ENCODE results near the gene AMH. TPM values are rescaled to one million over a fixed set of nuclear protein-coding genes. Genes with fewer than 3 reads are reported as not detected.

Gene AMH
- total and polyA plus RNA-seq, 2 of the 4 experiments (the other 2 are of a cell fraction) = 0.86 TPM; not detected in 1

DNA sequence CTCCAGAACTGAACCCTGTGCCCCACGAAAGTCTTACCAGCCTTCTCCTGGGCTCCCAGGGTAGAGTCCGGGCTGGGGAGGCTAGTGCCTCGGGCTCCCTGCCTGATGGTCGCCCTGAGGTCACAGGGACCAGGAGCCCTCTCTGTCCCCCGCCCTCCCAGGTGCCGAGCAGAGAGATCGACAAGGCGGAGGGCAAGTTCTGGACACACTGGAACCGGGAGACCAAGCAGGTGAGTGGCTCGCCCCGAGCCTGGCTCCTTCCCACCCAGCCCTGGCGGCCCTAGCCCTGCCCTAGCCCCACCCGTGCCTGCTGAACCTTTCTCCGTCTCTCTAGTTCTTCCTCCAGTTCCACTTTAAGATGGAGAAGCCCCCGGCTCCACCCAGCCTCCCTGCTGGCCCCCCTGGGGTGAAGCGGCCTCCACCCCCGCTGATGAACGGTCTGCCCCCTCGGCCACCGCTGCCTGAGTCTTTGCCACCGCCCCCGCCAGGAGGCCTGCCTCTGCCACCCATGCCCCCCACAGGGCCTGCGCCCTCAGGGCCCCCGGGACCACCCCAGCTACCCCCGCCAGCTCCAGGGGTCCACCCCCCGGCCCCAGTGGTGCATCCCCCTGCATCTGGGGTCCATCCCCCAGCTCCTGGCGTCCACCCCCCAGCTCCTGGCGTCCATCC lies 1.6 kb upstream of the AMH start:
- in situ Hi-C loops (cut with MboI; ENCODE audit: low sequenced_read_pairs) = no loop called here
- intact Hi-C loops (cut with micrococcal nuclease) = no loop called here
- Histone ChIP-seq H4K8ac (ENCODE audit: low read depth in 2 of 2, low read length in 2 of 2) (no peak overlapping the region), H2BK120ac (ENCODE audit: low read depth, low read length) (no peak overlapping the region), H2BK15ac (ENCODE audit: low read depth, low read length) (no peak overlapping the region), H3K9ac (ENCODE audit: low read depth, low read length) (no peak overlapping the region), H3K27me3 (ENCODE audit: control insufficient read depth, insufficient read depth, low read length) (peaks cover 21% of the 10 kb centered on the region), H3K4ac (ENCODE audit: low read depth, low read length) (no peak overlapping the region), H2AK9ac (replicated peaks; ENCODE audit: low read depth, low read length, poor library complexity) (peak overlapping the region; percentile 24), H3K9me1 (ENCODE audit: insufficient read depth, low read length) (no peaks in the 10 kb centered on the region), H2AFZ (replicated peaks; ENCODE audit: low read length, poor library complexity) (no peak overlapping the region), H3K18ac (ENCODE audit: low read depth, low read length) (no peak overlapping the region), H4K20me1 (ENCODE audit: insufficient read depth, low read length) (peaks cover 63% of the 10 kb centered on the region), H2BK5ac (ENCODE audit: low read depth, low read length, poor library complexity, severe bottlenecking) (no peak overlapping the region), H3K4me2 (ENCODE audit: low read depth, low read length) (no peak overlapping the region), H3K27ac (ENCODE audit: insufficient read depth, low read length) (no peak overlapping the region), H2AK5ac (ENCODE audit: low read depth, low read length) (no peak overlapping the region), H3K79me1 (ENCODE audit: low read depth in 1 of 2, low read length in 2 of 2) (peaks cover 4 to 27% of the 10 kb centered on the region in 2 experiments; a peak in 2 of 4 replicates), H3K36me3 (ENCODE audit: control insufficient read depth, insufficient read depth, low read length) (peaks cover 57% of the 10 kb centered on the region), H2BK20ac (ENCODE audit: low read depth, low read length) (no peak overlapping the region), H4K91ac (ENCODE audit: insufficient read depth, low read depth, low read length) (no peak overlapping the region), H3K4me1 (ENCODE audit: control insufficient read depth, insufficient read depth, low read length) (no peaks in the 10 kb centered on the region), H3K14ac (replicated peaks; ENCODE audit: low read depth, low read length) (no peak overlapping the region), H3K4me3 (ENCODE audit: insufficient read depth, low read depth, low read length) (no peak overlapping the region), H4K5ac (ENCODE audit: low read depth, low read length) (no peak overlapping the region), H3K56ac (ENCODE audit: extremely low read depth, insufficient read depth, low read length) (no peak overlapping the region), H3K23ac (ENCODE audit: low read depth, low read length) (no peak overlapping the region), H3K9me3 (ENCODE audit: control insufficient read depth, insufficient read depth, low read length) (no peaks in the 10 kb centered on the region)
- DNase-seq (no peak), ATAC-seq (ENCODE audit: low read depth) (no peak)
- ChIA-PET POLR2A (ENCODE audit: unreplicated experiment) (no interaction called here), CTCF (no interaction called here)
- 93% methylated on average over 7 of the region's 28 CpGs; no CpG with 5 or more reads in 1 of the 2 experiments for WGBS, 2 experiments (ENCODE audit: extremely low coverage in 2 of 2, insufficient read length in 1 of 2)
- dilution Hi-C loops (cut with HindIII; ENCODE audit: low sequenced_read_pairs, unreplicated experiment) = no loop called here
- no TSS peak for BruUV-seq (replicated peaks)
- TF ChIP-seq RAD21 (IDR thresholded peaks at IDR 0.05; ENCODE audit: low read length) = no peak
- TF ChIP-seq MXI1 (IDR thresholded peaks at IDR 0.05; ENCODE audit: borderline replicate concordance, low read depth, low read length) = no peak
- TF ChIP-seq SMC3 (IDR thresholded peaks at IDR 0.05; ENCODE audit: low read depth, low read length) = no peak
- TF ChIP-seq NFE2L2 (IDR thresholded peaks at IDR 0.05; ENCODE audit: low read depth, low read length) = no peak
- TF ChIP-seq, protein P1, sequence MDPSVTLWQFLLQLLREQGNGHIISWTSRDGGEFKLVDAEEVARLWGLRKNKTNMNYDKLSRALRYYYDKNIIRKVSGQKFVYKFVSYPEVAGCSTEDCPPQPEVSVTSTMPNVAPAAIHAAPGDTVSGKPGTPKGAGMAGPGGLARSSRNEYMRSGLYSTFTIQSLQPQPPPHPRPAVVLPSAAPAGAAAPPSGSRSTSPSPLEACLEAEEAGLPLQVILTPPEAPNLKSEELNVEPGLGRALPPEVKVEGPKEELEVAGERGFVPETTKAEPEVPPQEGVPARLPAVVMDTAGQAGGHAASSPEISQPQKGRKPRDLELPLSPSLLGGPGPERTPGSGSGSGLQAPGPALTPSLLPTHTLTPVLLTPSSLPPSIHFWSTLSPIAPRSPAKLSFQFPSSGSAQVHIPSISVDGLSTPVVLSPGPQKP (IDR thresholded peaks at IDR 0.05; ENCODE audit: borderline replicate concordance, low read depth, low read length) = no peak
- no peak for TF ChIP-seq MAFK (IDR thresholded peaks at IDR 0.05; ENCODE audit: low read depth, low read length)
- no peak for TF ChIP-seq RFX5 (IDR thresholded peaks at IDR 0.05; ENCODE audit: low read depth, low read length)
- TF ChIP-seq, protein P2, sequence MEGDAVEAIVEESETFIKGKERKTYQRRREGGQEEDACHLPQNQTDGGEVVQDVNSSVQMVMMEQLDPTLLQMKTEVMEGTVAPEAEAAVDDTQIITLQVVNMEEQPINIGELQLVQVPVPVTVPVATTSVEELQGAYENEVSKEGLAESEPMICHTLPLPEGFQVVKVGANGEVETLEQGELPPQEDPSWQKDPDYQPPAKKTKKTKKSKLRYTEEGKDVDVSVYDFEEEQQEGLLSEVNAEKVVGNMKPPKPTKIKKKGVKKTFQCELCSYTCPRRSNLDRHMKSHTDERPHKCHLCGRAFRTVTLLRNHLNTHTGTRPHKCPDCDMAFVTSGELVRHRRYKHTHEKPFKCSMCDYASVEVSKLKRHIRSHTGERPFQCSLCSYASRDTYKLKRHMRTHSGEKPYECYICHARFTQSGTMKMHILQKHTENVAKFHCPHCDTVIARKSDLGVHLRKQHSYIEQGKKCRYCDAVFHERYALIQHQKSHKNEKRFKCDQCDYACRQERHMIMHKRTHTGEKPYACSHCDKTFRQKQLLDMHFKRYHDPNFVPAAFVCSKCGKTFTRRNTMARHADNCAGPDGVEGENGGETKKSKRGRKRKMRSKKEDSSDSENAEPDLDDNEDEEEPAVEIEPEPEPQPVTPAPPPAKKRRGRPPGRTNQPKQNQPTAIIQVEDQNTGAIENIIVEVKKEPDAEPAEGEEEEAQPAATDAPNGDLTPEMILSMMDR (conservative IDR thresholded peaks at IDR 0.05; ENCODE audit: low read depth, low read length) = no peak
- no peak for TF ChIP-seq CEBPB (IDR thresholded peaks at IDR 0.05; ENCODE audit: low read depth, low read length)
- TF ChIP-seq CHD1 (IDR thresholded peaks at IDR 0.05; ENCODE audit: low read depth, low read length) = no peak

Measured in IMR-90 (cell line).